HepG2 (cell line): ENCODE results near the gene SLC22A4. TPM values are rescaled to one million over a fixed set of nuclear protein-coding genes. Genes with fewer than 3 reads are reported as not detected.

Experiments used
- AKAP8 ChIP-seq: sonication (generic); formaldehyde crosslinking; IDR thresholded peaks from 2 replicates; pipeline ENCODE4 v1.5.1; 2020; ENCODE audit warnings: mild to moderate bottlenecking, missing genetic modification reagents
- DPF2 ChIP-seq: sonication (generic); formaldehyde crosslinking; IDR thresholded peaks from 2 replicates; pipeline ENCODE4 v1.4.0; 2020; ENCODE audit warnings: mild to moderate bottlenecking, low read depth, missing genetic modification reagents, borderline replicate concordance
- EED ChIP-seq: sonication (generic); formaldehyde crosslinking; IDR thresholded peaks from 2 replicates; pipeline ENCODE4 v1.5.0; 2020; ENCODE audit warnings: mild to moderate bottlenecking, missing genetic modification reagents
- EP300 ChIP-seq, 3 experiments: sonication (generic) in 1 of 3; formaldehyde crosslinking in 1 of 3; IDR thresholded peaks; 2 replicates each; pipeline versions ENCODE4 v1.5.1 to v1.6.1; 2011 to 2020; ENCODE audit warnings: low read depth in 2 of 3, low read length in 2 of 3, borderline replicate concordance in 1 of 3, improper control_type of control experiment in 1 of 3, mild to moderate bottlenecking in 1 of 3, missing genetic modification reagents in 1 of 3, moderate library complexity in 1 of 3
- JDP2 ChIP-seq: sonication (generic); formaldehyde crosslinking; IDR thresholded peaks from 2 replicates; pipeline ENCODE4 v1.8.1; 2022; ENCODE audit warnings: missing genetic modification reagents, borderline replicate concordance
- NR3C1 ChIP-seq: sonication (generic); formaldehyde crosslinking; IDR thresholded peaks from 2 replicates; pipeline ENCODE4 v1.4.0; 2020; ENCODE audit warnings: missing genetic modification reagents
- SCMH1 ChIP-seq: sonication (generic); formaldehyde crosslinking; IDR thresholded peaks from 2 replicates; pipeline ENCODE4 v1.9.0; 2021; ENCODE audit warnings: missing genetic modification reagents, mild to moderate bottlenecking, borderline replicate concordance
- SMC3 ChIP-seq: IDR thresholded peaks from 2 replicates; pipeline ENCODE4 v1.6.1; 2011; ENCODE audit warnings: low read length, improper control_type of control experiment
- SP4 ChIP-seq: sonication (generic); formaldehyde crosslinking; IDR thresholded peaks from 2 replicates; pipeline ENCODE4 v1.8.1; 2023; ENCODE audit warnings: mild to moderate bottlenecking, missing genetic modification reagents
- TAF1 ChIP-seq: sonication (generic); formaldehyde crosslinking; IDR thresholded peaks from 2 replicates; pipeline ENCODE4 v1.4.0; 2020; ENCODE audit warnings: missing genetic modification reagents
- ZNF12 ChIP-seq: sonication (generic); formaldehyde crosslinking; IDR thresholded peaks from 2 replicates; pipeline ENCODE4 v1.5.0; 2020; ENCODE audit warnings: missing genetic modification reagents
- ZNF333 ChIP-seq: sonication (generic); formaldehyde crosslinking; IDR thresholded peaks from 2 replicates; pipeline ENCODE4 v1.4.0; 2020; ENCODE audit warnings: mild to moderate bottlenecking, missing genetic modification reagents, borderline replicate concordance
- ZNF451 ChIP-seq: sonication (generic); formaldehyde crosslinking; IDR thresholded peaks from 2 replicates; pipeline ENCODE4 v1.5.0; 2020; ENCODE audit warnings: mild to moderate bottlenecking, missing genetic modification reagents
- ZNF549 ChIP-seq: sonication (generic); formaldehyde crosslinking; IDR thresholded peaks from 2 replicates; pipeline ENCODE4 v1.5.0; 2020; ENCODE audit warnings: missing genetic modification reagents
- polyA plus RNA-seq, 8 experiments: library from polyadenylated mRNA; depleted of rRNA in 3 of 8; stranded (reverse) in 7 of 8; unstranded in 1 of 8; fragments of >200 nt; fragmentation: Illumina TruSeq in 4 of 8; extraction: Trizol in 4 of 8; gene quantifications; 2 replicates each; pipeline versions ENCODE4 v1.2.1 to v1.2.3, GENCODE V29; 2011 to 2016; ENCODE audit warnings: low read depth in 4 of 8, missing spikeins in 1 of 8, mixed read lengths in 1 of 8; ENCODE audit not compliant: insufficient read depth in 1 of 8
- total RNA-seq, 5 experiments: library from RNA; depleted of rRNA; stranded (reverse); fragments of >200 nt; fragmentation: Illumina TruSeq; extraction: Trizol; gene quantifications; 2 replicates each; pipeline ENCODE4 v1.2.3, GENCODE V29; 2016; ENCODE audit warnings: low read depth in 1 of 5
- TF ChIP-seq, protein P1 (sequence below): sonication (generic); formaldehyde crosslinking; IDR thresholded peaks from one replicate; pipeline ENCODE4 v1.5.1; 2020; ENCODE audit warnings: mild to moderate bottlenecking, missing genetic modification reagents; ENCODE audit errors: not compliant biosample characterization
- TF ChIP-seq, protein P2 (sequence below): sonication (generic); formaldehyde crosslinking; IDR thresholded peaks from 2 replicates; pipeline ENCODE4 v1.4.0; 2020; ENCODE audit warnings: missing genetic modification reagents, mild to moderate bottlenecking, borderline replicate concordance
- TF ChIP-seq, protein P3 (sequence below): sonication (generic); formaldehyde crosslinking; IDR thresholded peaks from 2 replicates; pipeline ENCODE4 v1.4.0; 2020; ENCODE audit warnings: missing genetic modification reagents, borderline replicate concordance

SLC22A4 gene
- total and polyA plus RNA-seq, 2 of the 13 experiments (the other 11 are each of a cell fraction or from before 2014, with no cell fraction given), result 0.33 to 0.62 TPM

DNA sequence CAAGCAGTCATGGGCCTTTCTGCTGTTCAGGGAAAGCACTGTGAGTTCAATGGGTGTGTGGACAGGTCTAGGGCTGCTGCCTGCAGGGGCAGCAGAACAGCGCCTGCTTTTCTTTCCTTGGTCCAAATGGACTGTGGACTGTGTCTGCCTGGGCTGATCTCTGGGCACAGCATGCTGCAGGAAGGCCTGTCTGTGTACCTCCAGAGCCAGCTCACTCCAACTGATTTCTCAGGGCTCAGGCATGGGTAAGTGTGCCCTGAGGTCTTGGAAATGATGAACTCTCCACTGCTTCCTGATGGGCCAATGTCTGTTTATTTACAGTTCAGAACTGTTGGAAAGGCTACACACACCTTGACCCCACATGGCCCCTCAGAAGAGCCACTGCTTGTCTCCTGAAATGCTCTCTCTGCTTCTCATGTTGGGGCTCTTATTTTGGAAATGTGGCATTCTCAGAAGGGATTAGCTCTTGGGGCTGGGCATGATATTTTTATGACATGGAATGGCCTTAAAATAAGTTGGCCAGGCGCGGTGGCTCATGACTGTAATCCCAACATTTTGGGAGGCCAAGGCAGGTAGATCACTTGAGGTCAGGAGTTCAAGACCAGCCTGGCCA is 27.0 kb downstream of the SLC22A4 start (continued):
- TF ChIP-seq, protein P1, sequence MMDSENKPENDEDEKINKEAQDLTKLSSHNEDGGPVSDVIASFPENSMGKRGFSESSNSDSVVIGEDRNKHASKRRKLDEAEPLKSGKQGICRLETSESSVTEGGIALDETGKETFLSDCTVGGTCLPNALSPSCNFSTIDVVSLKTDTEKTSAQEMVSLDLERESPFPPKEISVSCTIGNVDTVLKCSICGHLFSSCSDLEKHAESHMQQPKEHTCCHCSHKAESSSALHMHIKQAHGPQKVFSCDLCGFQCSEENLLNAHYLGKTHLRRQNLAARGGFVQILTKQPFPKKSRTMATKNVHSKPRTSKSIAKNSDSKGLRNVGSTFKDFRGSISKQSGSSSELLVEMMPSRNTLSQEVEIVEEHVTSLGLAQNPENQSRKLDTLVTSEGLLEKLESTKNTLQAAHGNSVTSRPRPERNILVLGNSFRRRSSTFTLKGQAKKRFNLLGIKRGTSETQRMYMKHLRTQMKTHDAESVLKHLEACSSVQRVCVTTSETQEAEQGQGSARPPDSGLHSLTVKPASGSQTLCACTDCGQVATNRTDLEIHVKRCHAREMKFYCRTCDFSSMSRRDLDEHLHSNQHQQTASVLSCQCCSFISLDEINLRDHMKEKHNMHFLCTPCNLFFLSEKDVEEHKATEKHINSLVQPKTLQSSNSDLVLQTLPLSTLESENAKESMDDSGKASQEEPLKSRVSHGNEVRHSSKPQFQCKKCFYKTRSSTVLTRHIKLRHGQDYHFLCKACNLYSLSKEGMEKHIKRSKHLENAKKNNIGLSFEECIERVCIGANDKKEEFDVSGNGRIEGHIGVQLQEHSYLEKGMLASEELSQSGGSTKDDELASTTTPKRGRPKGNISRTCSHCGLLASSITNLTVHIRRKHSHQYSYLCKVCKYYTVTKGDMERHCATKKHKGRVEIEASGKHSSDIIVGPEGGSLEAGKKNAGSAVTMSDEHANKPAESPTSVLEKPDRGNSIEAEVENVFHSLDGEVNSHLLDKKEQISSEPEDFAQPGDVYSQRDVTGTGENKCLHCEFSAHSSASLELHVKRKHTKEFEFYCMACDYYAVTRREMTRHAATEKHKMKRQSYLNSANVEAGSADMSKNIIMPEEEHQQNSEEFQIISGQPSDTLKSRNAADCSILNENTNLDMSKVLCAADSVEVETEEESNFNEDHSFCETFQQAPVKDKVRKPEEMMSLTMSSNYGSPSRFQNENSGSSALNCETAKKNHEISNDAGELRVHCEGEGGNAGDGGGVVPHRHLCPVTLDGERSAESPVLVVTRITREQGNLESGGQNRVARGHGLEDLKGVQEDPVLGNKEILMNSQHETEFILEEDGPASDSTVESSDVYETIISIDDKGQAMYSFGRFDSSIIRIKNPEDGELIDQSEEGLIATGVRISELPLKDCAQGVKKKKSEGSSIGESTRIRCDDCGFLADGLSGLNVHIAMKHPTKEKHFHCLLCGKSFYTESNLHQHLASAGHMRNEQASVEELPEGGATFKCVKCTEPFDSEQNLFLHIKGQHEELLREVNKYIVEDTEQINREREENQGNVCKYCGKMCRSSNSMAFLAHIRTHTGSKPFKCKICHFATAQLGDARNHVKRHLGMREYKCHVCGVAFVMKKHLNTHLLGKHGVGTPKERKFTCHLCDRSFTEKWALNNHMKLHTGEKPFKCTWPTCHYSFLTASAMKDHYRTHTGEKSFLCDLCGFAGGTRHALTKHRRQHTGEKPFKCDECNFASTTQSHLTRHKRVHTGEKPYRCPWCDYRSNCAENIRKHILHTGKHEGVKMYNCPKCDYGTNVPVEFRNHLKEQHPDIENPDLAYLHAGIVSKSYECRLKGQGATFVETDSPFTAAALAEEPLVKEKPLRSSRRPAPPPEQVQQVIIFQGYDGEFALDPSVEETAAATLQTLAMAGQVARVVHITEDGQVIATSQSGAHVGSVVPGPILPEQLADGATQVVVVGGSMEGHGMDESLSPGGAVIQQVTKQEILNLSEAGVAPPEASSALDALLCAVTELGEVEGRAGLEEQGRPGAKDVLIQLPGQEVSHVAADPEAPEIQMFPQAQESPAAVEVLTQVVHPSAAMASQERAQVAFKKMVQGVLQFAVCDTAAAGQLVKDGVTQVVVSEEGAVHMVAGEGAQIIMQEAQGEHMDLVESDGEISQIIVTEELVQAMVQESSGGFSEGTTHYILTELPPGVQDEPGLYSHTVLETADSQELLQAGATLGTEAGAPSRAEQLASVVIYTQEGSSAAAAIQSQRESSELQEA, result peak; percentile 51
- TF ChIP-seq NR3C1 (CRISPR knock-in tag) (no peak), SP4 (no peak), TAF1 (CRISPR knock-in tag) (no peak), ZNF333 (CRISPR knock-in tag) (no peak), ZNF12 (CRISPR knock-in tag) (no peak), EP300 (IDR thresholded peaks at IDR 0.05; ENCODE audit: low read depth in 2 of 2, low read length in 2 of 2) (no peak), EP300 (CRISPR knock-in tag; IDR thresholded peaks at IDR 0.05; ENCODE audit: borderline replicate concordance) (no peak), DPF2 (CRISPR knock-in tag) (0 out of 2 replicates have a peak, but pooled peaks have one; percentile 39), SMC3 (peak; percentile 5; the same call in 1 of the 2 replicates), JDP2 (no peak), EED (CRISPR knock-in tag) (no peak), AKAP8 (CRISPR knock-in tag) (no peak), ZNF451 (CRISPR knock-in tag) (no peak), ZNF549 (no peak), SCMH1 (CRISPR knock-in tag) (no peak)
- TF ChIP-seq, protein P2, sequence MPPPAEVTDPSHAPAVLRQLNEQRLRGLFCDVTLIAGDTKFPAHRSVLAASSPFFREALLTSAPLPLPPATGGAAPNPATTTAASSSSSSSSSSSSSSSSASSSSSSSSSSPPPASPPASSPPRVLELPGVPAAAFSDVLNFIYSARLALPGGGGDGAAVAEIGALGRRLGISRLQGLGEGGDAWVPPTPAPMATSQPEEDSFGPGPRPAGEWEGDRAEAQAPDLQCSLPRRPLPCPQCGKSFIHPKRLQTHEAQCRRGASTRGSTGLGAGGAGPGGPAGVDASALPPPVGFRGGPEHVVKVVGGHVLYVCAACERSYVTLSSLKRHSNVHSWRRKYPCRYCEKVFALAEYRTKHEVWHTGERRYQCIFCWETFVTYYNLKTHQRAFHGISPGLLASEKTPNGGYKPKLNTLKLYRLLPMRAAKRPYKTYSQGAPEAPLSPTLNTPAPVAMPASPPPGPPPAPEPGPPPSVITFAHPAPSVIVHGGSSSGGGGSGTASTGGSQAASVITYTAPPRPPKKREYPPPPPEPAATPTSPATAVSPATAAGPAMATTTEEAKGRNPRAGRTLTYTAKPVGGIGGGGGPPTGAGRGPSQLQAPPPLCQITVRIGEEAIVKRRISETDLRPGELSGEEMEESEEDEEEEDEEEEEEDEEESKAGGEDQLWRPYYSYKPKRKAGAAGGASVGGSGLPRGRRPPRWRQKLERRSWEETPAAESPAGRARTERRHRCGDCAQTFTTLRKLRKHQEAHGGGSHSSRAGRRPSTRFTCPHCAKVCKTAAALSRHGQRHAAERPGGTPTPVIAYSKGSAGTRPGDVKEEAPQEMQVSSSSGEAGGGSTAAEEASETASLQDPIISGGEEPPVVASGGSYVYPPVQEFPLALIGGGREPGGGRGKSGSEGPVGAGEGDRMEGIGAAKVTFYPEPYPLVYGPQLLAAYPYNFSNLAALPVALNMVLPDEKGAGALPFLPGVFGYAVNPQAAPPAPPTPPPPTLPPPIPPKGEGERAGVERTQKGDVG (CRISPR knock-in tag), result no peak
- TF ChIP-seq, protein P3, sequence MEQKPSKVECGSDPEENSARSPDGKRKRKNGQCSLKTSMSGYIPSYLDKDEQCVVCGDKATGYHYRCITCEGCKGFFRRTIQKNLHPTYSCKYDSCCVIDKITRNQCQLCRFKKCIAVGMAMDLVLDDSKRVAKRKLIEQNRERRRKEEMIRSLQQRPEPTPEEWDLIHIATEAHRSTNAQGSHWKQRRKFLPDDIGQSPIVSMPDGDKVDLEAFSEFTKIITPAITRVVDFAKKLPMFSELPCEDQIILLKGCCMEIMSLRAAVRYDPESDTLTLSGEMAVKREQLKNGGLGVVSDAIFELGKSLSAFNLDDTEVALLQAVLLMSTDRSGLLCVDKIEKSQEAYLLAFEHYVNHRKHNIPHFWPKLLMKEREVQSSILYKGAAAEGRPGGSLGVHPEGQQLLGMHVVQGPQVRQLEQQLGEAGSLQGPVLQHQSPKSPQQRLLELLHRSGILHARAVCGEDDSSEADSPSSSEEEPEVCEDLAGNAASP, result peak; percentile 82; the same call in 1 of the 2 replicates
